Parathyroid adenoma (tissue), 2 donors: ENCODE measurements around the gene ERC1.

Source experiments
- H2AFZ ChIP-seq: fragments of 300-600 bp; sonication (generic); one replicate; pipeline ENCODE4 v1.7.0; 2017; ENCODE audit warnings: antibody characterized with exemption, mild to moderate bottlenecking
- H3K27ac ChIP-seq: fragments of 300-600 bp; sonication (generic); one replicate; pipeline ENCODE4 v1.7.0; 2017
- H3K27me3 ChIP-seq: fragments of 300-600 bp; sonication (generic); one replicate; pipeline ENCODE4 v1.7.0; 2017; ENCODE audit warnings: low read length; ENCODE audit not compliant: control insufficient read depth, insufficient read depth
- H3K36me3 ChIP-seq: fragments of 300-600 bp; sonication (generic); one replicate; pipeline ENCODE4 v1.7.0; 2017; ENCODE audit warnings: low read length; ENCODE audit not compliant: control insufficient read depth, insufficient read depth
- H3K4me1 ChIP-seq: fragments of 300-600 bp; sonication (generic); one replicate; pipeline ENCODE4 v1.7.0; 2017; ENCODE audit warnings: control low read depth
- H3K4me2 ChIP-seq: fragments of 300-600 bp; sonication (generic); one replicate; pipeline ENCODE4 v1.7.0; 2017; ENCODE audit warnings: low read length
- H3K4me3 ChIP-seq: fragments of 300-600 bp; sonication (generic); one replicate; pipeline ENCODE4 v1.7.0; 2017; ENCODE audit warnings: low read depth, low read length
- H3K79me2 ChIP-seq: fragments of 300-600 bp; sonication (generic); one replicate; pipeline ENCODE4 v1.7.0; 2017; ENCODE audit warnings: control low read depth
- H3K9ac ChIP-seq: fragments of 300-600 bp; sonication (generic); one replicate; pipeline ENCODE4 v1.7.0; 2017; ENCODE audit warnings: mild to moderate bottlenecking
- H3K9me3 ChIP-seq: fragments of 300-600 bp; sonication (generic); one replicate; pipeline ENCODE4 v1.7.0; 2017; ENCODE audit warnings: low read length; ENCODE audit not compliant: control insufficient read depth
- CTCF ChIP-seq: fragments of 300-600 bp; sonication (generic); IDR thresholded peaks from one replicate; pipeline ENCODE4 v1.7.0; 2017; ENCODE audit warnings: antibody characterized with exemption, mild to moderate bottlenecking
- donor health status: primary hyperparathyroidism.

Gene ERC1

GRCh38 chr12:1356285-1356684 lies 365.3 kb downstream of the ERC1 start:
- Histone ChIP-seq H2AFZ (no peak overlapping the region), H3K4me2 (no peak overlapping the region), H3K27me3 (no peaks in the 10 kb centered on the region), H3K9ac (no peak overlapping the region), H3K27ac (no peak overlapping the region), H3K79me2 (peaks cover 5% of the 10 kb centered on the region), H3K9me3 (no peaks in the 10 kb centered on the region), H3K4me1 (no peaks in the 10 kb centered on the region), H3K4me3 (no peak overlapping the region), H3K36me3 (no peaks in the 10 kb centered on the region)
- no peak for TF ChIP-seq CTCF

DNA sequence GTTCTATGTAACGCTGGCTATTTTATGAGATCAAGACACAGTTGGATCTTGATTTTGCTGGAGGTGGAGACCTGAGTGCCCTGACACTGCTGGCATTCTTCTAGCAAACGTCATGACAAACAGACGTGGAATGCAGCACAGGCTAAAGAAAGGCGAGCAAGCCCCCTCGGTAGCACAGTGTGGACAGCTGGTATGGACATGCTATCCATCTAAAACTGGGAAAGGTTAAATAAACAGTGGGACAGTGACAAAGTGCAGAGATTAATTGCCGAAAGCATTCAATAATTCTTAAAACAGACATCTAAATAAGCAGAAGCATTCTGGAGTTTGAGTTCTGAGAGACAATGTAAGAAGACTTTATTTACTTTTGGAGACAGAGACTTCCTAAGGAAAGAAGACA lies 366.1 kb downstream of the ERC1 start:
- Histone ChIP-seq H3K79me2 (peaks cover 5% of the 10 kb centered on the region), H3K9ac (no peak overlapping the region), H3K9me3 (no peaks in the 10 kb centered on the region), H3K4me2 (no peak overlapping the region), H3K27me3 (no peaks in the 10 kb centered on the region), H2AFZ (no peak overlapping the region), H3K4me1 (no peaks in the 10 kb centered on the region), H3K27ac (no peak overlapping the region), H3K4me3 (no peak overlapping the region), H3K36me3 (no peaks in the 10 kb centered on the region)
- TF ChIP-seq CTCF: no peak

GRCh38 chr12:1357711-1358110 lies 366.7 kb downstream of the ERC1 start:
- Histone ChIP-seq H3K9ac (no peak overlapping the region), H3K4me3 (no peak overlapping the region), H3K4me1 (no peaks in the 10 kb centered on the region), H3K79me2 (peaks cover 8% of the 10 kb centered on the region), H3K36me3 (no peaks in the 10 kb centered on the region), H3K27ac (no peak overlapping the region), H3K4me2 (no peak overlapping the region), H2AFZ (no peak overlapping the region), H3K27me3 (no peaks in the 10 kb centered on the region), H3K9me3 (no peaks in the 10 kb centered on the region)
- no peak for TF ChIP-seq CTCF

DNA sequence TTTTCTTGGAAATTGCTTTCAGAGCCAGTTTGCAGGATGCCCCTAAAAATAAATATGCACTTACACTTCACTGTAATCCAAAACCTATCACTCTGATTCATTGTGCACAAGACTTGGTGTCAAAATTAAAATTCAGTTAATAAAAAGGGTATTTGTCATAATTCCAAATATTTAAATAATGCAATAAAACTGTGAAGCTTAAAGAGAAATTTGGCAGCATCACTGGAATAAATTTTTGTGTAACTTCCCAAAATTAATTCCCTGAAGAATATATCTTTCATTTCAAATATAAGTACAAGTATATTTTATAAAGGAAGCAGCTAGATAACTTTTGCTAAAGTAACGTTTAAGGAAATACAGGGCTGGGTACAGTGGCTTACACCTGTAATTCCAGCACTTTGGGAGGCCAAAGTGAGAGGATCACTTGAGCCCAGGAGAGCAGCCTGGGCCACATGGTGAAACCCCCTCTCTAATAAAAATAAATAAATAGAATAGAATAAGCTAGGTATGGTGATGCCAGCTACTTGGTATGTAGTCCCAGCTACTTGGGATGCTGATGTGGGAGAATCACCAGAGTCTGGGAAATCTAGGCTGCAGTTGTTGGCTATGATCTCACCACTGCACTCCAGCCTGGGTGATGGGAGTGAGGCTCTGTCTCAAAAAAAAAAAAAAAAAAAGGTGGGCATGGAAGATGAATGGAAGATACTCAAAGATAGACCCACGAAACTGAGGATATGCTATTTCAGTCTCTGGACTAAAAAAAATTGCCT lies 369.6 kb downstream of the ERC1 start:
- Histone ChIP-seq H3K27ac (no peak overlapping the region), H3K36me3 (no peaks in the 10 kb centered on the region), H3K9ac (no peak overlapping the region), H3K4me1 (no peaks in the 10 kb centered on the region), H3K9me3 (no peaks in the 10 kb centered on the region), H3K4me2 (no peak overlapping the region), H3K79me2 (peaks cover 2% of the 10 kb centered on the region), H3K27me3 (no peaks in the 10 kb centered on the region), H3K4me3 (no peak overlapping the region), H2AFZ (no peak overlapping the region)
- no peak for TF ChIP-seq CTCF

- Histone ChIP-seq H3K27ac (no peak overlapping the region), H3K4me2 (no peak overlapping the region), H3K9ac (no peak overlapping the region), H3K36me3 (no peaks in the 10 kb centered on the region), H3K9me3 (no peaks in the 10 kb centered on the region), H3K4me1 (no peaks in the 10 kb centered on the region), H2AFZ (no peak overlapping the region), H3K4me3 (no peak overlapping the region), H3K79me2 (peaks cover 4% of the 10 kb centered on the region), H3K27me3 (no peaks in the 10 kb centered on the region)
- TF ChIP-seq CTCF: no peak
Observed at GRCh38 chr12:1362143-1362662, 371.2 kb downstream of the ERC1 start.
